Measurements from ENCODE around the gene LIPN. TPM values are rescaled to one million over a fixed set of nuclear protein-coding genes. Genes with fewer than 3 reads are reported as not detected.

LIPN gene
- polyA plus RNA-seq, 1 donor from 2014 or later, result not detected

- H3F3A ChIP-seq (ENCODE audit: insufficient read depth, low read length, poor library complexity, severe bottlenecking), result no peaks in the 10 kb centered on the region
- no peaks in the 10 kb centered on the region for H3K36me3 ChIP-seq (ENCODE audit: insufficient read depth, low read length)
- H3K79me2 ChIP-seq (replicated peaks; ENCODE audit: insufficient read depth, low read length), result no peaks in the 10 kb centered on the region
- H3K4me3 ChIP-seq (ENCODE audit: low read length), result no peak overlapping the region
- H3K9me3 ChIP-seq (ENCODE audit: low read length), result no peaks in the 10 kb centered on the region
- H3K4me2 ChIP-seq (ENCODE audit: low read length), result no peak overlapping the region
- no peaks in the 10 kb centered on the region for H3K9me2 ChIP-seq (ENCODE audit: insufficient read depth, low read length)
- no peaks in the 10 kb centered on the region for H4K20me1 ChIP-seq (ENCODE audit: insufficient read depth)
- TF ChIP-seq, protein P1, sequence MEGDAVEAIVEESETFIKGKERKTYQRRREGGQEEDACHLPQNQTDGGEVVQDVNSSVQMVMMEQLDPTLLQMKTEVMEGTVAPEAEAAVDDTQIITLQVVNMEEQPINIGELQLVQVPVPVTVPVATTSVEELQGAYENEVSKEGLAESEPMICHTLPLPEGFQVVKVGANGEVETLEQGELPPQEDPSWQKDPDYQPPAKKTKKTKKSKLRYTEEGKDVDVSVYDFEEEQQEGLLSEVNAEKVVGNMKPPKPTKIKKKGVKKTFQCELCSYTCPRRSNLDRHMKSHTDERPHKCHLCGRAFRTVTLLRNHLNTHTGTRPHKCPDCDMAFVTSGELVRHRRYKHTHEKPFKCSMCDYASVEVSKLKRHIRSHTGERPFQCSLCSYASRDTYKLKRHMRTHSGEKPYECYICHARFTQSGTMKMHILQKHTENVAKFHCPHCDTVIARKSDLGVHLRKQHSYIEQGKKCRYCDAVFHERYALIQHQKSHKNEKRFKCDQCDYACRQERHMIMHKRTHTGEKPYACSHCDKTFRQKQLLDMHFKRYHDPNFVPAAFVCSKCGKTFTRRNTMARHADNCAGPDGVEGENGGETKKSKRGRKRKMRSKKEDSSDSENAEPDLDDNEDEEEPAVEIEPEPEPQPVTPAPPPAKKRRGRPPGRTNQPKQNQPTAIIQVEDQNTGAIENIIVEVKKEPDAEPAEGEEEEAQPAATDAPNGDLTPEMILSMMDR (IDR thresholded peaks at IDR 0.05; ENCODE audit: poor library complexity, severe bottlenecking), result no peak
- TF ChIP-seq TAF1 (IDR thresholded peaks at IDR 0.05; ENCODE audit: low read depth) (no peak), EZH2 (IDR thresholded peaks at IDR 0.05; ENCODE audit: borderline replicate concordance, insufficient read depth, low read length, poor library complexity, severe bottlenecking) (no peak), SMC3 (conservative IDR thresholded peaks at IDR 0.05; ENCODE audit: poor library complexity) (no peak), MXI1 (conservative IDR thresholded peaks at IDR 0.05; ENCODE audit: poor library complexity, severe bottlenecking) (no peak), POLR2AphosphoS5 (IDR thresholded peaks at IDR 0.05) (no peak), EP300 (conservative IDR thresholded peaks at IDR 0.05; ENCODE audit: poor library complexity, severe bottlenecking) (no peak), RAD21 (conservative IDR thresholded peaks at IDR 0.05) (no peak)
- TF ChIP-seq, protein P2, sequence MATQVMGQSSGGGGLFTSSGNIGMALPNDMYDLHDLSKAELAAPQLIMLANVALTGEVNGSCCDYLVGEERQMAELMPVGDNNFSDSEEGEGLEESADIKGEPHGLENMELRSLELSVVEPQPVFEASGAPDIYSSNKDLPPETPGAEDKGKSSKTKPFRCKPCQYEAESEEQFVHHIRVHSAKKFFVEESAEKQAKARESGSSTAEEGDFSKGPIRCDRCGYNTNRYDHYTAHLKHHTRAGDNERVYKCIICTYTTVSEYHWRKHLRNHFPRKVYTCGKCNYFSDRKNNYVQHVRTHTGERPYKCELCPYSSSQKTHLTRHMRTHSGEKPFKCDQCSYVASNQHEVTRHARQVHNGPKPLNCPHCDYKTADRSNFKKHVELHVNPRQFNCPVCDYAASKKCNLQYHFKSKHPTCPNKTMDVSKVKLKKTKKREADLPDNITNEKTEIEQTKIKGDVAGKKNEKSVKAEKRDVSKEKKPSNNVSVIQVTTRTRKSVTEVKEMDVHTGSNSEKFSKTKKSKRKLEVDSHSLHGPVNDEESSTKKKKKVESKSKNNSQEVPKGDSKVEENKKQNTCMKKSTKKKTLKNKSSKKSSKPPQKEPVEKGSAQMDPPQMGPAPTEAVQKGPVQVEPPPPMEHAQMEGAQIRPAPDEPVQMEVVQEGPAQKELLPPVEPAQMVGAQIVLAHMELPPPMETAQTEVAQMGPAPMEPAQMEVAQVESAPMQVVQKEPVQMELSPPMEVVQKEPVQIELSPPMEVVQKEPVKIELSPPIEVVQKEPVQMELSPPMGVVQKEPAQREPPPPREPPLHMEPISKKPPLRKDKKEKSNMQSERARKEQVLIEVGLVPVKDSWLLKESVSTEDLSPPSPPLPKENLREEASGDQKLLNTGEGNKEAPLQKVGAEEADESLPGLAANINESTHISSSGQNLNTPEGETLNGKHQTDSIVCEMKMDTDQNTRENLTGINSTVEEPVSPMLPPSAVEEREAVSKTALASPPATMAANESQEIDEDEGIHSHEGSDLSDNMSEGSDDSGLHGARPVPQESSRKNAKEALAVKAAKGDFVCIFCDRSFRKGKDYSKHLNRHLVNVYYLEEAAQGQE (IDR thresholded peaks at IDR 0.05; ENCODE audit: borderline replicate concordance), result no peak
- H3K27ac ChIP-seq (ENCODE audit: low read length), result no peak overlapping the region
- H3K27me3 ChIP-seq (ENCODE audit: insufficient read depth, low read depth, low read length), result no peaks in the 10 kb centered on the region
- no peak overlapping the region for H3K9ac ChIP-seq (ENCODE audit: low read length)
- no peak overlapping the region for H2AFZ ChIP-seq (ENCODE audit: low read depth, low read length)
Measured at GRCh38 chr10:88809621-88810020, 49.8 kb downstream of the LIPN start.

DNA sequence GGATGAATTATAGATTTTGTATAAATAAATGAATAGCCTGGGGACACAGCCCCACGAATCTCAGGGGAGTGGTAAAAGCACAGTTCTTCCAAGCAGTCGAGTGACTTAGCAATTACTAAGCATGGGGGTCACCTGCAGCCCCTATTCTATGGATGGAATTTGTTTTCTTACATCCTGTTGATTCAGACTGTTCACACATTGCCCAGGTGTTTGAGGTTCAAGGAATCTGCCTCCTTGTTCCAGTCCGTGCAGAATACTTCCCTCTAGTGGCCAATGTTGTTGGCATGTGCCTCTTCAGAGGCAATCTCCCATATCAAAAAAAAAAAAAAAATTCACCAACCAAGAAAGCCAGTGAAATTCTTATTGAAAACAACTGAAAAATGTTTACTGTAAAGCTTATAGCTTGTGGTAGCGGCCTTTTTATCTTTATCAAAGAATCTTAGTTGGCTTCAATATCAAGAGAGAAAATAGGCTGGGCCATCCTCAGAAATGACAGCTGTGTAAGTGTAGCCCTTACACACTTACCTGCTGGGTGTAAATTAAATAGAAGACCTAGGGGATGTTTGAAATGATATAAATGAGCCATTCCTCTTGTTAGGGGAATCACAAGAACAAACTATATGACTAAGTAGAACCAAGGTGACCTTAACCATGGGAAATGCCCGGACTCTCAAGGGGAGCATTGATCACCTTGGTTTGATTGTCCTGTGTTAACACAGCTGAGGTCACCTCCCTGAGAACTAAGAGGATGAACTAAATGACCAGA, 50.6 kb downstream of the LIPN start:
- Histone ChIP-seq H3K27me3 (ENCODE audit: insufficient read depth, low read depth, low read length) (no peaks in the 10 kb centered on the region), H2AFZ (ENCODE audit: low read depth, low read length) (no peak overlapping the region), H3F3A (ENCODE audit: insufficient read depth, low read length, poor library complexity, severe bottlenecking) (no peaks in the 10 kb centered on the region), H3K79me2 (replicated peaks; ENCODE audit: insufficient read depth, low read length) (no peaks in the 10 kb centered on the region), H3K36me3 (ENCODE audit: insufficient read depth, low read length) (no peaks in the 10 kb centered on the region), H3K9me2 (ENCODE audit: insufficient read depth, low read length) (no peaks in the 10 kb centered on the region), H3K9ac (ENCODE audit: low read length) (no peak overlapping the region), H3K27ac (ENCODE audit: low read length) (no peak overlapping the region), H4K20me1 (ENCODE audit: insufficient read depth) (no peaks in the 10 kb centered on the region), H3K4me3 (ENCODE audit: low read length) (no peak overlapping the region), H3K4me2 (ENCODE audit: low read length) (no peak overlapping the region), H3K9me3 (ENCODE audit: low read length) (no peaks in the 10 kb centered on the region)
- TF ChIP-seq TAF1 (IDR thresholded peaks at IDR 0.05; ENCODE audit: low read depth), result no peak
- TF ChIP-seq SMC3 (conservative IDR thresholded peaks at IDR 0.05; ENCODE audit: poor library complexity), result peak; percentile 41
- no peak for TF ChIP-seq MXI1 (conservative IDR thresholded peaks at IDR 0.05; ENCODE audit: poor library complexity, severe bottlenecking)
- no peak for TF ChIP-seq EZH2 (IDR thresholded peaks at IDR 0.05; ENCODE audit: borderline replicate concordance, insufficient read depth, low read length, poor library complexity, severe bottlenecking)
- no peak for TF ChIP-seq EP300 (conservative IDR thresholded peaks at IDR 0.05; ENCODE audit: poor library complexity, severe bottlenecking)
- TF ChIP-seq, protein P1 (IDR thresholded peaks at IDR 0.05; ENCODE audit: poor library complexity, severe bottlenecking), result peak; percentile 59
- no peak for TF ChIP-seq POLR2AphosphoS5 (IDR thresholded peaks at IDR 0.05)
- peak; percentile 46 for TF ChIP-seq RAD21 (conservative IDR thresholded peaks at IDR 0.05)
- TF ChIP-seq, protein P2 (IDR thresholded peaks at IDR 0.05; ENCODE audit: borderline replicate concordance), result no peak

All from neural cell (in vitro differentiated cells).